NCI-H526 treated with DMSO at 0.1 percent for 48 hours (cell line): Measurements from ENCODE around the gene HSPG2.

Experiments
- DNase-seq: peaks from one replicate; lab custom pipeline; 2025; lab: John Stamatoyannopoulos, UW

The HSPG2 gene

DNA sequence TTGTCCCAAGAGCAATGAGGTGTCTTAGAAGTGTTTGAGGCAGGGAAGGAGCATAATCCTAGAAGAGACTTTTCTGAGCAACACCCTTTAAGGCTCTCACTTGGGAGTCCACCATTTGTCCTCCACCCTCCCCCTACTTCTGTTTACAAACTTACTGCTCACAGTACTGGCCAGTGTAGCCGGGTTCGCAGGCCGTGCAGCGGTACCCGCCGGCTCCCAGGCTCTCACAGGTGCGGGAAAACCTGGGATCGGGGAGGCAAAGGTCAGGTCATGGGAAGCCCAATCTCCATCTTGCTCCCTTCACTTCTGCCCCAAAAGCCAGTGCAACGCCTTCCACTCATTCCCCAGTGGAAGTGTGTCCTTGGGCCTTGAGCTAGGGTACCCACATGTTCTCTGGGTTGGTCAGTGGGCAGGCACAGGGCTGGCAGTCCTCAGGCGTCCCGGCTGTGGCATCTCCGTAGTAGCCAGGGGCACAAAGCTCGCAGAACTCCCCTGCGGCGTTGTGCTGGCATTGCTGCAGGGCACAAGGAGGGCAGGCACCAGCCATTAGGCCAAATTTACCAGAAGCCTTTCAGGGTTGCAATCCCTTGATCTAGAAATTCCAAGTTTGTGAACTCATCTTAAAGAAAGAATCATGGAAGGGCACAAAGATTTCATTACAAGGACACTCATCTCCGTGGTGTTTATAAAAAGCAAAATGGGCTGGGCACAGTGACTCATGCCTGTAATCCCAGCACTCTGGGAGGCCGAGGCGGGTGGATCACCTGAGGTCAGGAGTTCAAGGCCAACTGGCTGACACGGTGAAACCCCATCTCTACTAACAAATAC lies 75.3 kb downstream of the HSPG2 start:
- no peak for DNase-seq

DNA sequence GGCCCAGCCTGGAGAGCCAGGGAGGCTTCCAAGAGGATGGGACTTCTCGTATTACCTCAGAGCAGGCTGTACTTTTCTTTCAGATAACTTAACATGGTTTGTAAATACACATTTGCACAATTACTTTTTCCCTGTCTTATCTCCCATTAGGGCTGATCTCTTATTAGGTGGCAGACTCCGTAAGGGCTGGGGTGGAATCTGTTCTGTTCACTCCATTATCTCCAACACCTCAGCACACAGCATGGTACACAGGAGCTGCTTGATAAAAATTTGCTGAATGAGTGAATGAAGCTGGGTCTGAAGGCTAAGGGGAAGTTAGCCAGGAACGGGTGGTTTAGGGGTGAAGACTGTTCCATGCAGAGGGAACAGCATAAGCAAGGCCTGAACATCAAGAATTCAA lies 76.1 kb downstream of the HSPG2 start:
- no peak for DNase-seq

GRCh38 chr1:21859669-21860179 lies 77.4 kb downstream of the HSPG2 start:
- no peak for DNase-seq

DNA sequence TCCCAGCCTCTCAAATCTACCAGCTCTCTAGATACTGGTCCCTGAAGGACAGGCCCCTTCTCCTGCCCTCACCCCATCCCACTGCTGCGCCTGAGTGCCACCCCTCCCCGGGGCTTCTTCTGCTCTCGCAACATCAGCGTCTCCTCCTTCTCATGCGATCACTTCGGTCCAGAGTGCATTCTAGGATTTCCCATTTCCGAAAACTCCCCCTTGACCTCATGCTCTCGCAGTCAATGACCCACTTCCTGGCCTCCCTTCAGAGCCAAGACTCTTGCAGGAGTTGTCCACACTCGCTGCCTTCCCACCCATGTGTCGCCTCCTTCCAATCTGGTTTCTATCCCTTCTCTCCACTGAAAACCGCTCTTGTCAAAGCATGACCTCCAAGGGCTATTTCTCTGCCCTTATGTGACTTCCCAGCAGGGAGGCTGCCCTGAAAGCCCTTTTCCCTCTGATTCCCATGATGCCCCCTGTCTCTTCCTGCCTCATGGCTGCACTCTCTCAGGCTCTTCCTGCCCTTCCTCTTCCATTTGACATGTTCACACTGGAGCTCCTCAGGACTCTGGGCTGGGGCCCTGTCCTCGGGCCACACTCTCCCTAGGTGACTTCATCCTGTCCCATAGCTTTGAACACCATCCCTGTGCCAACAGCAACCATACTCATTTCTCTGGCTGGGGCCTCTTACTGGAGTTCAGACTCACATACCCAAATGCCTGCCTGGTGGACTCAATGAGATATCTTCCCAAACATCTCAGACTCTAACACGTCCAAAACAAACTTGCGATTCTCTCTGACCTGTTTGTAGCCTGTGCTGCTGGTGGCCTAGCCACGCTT lies 79.1 kb downstream of the HSPG2 start:
- no peak for DNase-seq

- no peak for DNase-seq
Measured at GRCh38 chr1:21857142-21857839, 79.8 kb downstream of the HSPG2 start.

- no peak for DNase-seq
Measured at GRCh38 chr1:21855257-21856096, 81.6 kb downstream of the HSPG2 start.

DNA sequence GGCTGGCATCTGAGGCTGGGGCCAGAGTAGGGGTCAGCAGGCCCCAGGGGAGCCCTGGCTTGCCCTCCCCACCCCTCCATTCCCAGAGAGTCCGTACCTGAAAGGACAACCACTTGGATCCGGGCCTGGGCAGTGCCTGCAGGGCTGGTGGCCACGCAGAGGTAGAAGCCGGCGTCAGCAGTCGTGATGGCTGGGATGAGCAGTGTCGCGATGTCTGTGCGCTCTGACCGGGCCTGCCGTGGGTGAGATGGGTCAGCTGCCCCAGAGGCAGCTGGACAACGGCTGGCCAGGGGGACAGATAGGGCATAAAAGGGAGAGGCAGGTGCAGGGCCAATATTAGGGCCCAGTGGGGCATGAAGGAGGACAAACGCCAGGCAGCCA lies 82.4 kb downstream of the HSPG2 start:
- DNase-seq = no peak

DNA sequence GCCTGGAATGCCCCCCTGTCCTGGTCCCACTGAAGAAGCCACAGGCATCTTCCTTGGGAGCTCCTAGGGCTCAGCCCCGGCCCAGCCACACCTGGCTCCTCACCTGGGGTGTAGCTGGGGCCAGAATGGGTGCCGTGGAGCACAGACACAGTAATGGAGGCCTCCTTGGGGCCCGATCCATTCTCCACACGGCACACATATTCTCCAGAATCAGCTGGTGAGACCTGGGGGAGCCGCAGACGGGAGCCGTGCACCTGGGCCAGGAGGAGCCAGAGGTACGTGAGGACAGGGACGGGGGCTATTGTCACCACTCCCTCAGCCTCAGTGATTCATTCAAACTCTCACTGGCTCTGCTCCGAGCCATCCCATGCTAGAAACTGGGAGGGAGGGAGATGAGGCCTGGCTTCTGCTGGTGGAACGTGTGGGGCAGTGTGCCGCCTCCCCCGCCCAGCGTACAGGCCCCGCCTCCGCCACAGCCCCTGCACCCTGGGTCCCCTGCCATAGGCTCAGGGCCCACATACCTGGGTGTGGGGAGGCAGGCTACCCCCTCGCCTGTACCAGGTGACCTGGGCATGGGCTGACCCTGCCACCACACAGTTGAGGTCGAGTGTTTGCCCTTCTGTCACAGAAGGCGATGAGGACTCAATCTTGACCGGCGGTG lies 82.9 kb downstream of the HSPG2 start:
- no peak for DNase-seq

DNA sequence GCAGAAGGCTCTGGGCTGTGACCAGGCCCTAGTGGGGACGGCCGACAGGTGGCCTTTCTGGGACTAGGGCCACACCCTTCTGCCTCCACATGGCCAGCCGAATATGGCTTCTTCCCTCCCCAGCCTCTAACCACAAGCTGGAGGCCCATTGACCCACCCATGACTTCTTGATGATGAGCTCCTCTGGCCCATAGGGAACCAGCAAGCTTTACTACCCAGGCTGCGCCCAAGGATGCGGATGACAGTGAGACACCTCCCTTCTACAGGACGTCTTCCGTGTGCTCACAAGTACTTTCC lies 84.0 kb downstream of the HSPG2 start:
- no peak for DNase-seq

- DNase-seq = no peak
Measured at GRCh38 chr1:21852282-21853130, 84.6 kb downstream of the HSPG2 start.

GRCh38 chr1:21851430-21852250 lies 85.5 kb downstream of the HSPG2 start:
- DNase-seq = no peak

- DNase-seq = no peak
Measured at GRCh38 chr1:21849909-21850576, 87.1 kb downstream of the HSPG2 start.

- no peak for DNase-seq
Measured at GRCh38 chr1:21848524-21849174, 88.5 kb downstream of the HSPG2 start.

DNA sequence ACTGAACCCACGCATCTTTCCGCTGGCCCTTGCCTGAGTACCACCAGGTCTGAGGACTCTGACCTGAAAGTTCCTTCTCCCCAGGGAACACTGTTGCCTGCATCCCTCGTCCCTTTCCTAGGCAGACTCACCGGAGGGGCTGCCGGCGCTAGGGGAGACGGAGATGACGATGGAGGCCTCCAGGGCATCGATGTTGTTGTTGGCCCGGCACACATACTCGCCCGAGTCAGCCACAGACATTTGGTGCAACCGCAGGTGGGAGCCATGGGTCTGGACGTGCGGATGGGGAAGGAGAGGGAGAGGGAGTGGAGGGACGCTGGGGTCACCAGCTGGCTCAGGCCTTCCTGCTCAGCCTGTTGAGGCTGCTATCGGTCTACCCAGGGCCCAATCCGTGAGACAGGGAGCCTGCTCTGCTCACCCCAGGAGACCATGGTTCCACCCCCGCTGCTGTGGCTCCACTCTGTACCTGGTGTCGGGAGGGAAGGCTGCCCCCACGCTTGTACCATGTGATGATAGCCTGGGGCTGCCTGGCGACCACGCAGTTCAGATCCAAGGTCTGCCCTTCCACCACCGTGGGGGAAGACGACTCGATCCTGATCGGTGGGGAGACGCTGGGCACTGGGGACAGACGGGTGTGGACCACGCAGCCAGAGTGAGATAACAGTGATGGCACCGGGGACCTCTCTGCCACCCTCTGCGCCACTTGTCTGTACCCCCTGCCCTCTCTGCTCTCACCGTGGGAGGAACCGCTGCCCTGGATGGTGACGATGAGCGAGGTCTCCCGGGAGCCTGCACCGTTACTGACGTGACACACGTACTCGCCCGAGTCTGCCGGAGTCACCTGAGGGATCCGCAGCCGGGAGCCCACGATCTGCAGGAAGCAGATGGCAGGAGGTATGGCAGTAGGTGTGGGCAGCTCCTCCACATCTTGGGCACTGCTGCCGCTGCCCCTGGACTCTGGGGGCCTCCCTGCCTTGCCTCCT lies 89.6 kb downstream of the HSPG2 start:
- DNase-seq = no peak

GRCh38 chr1:21845646-21846641 lies 91.2 kb downstream of the HSPG2 start:
- no peak for DNase-seq

GRCh38 chr1:21843996-21844395 lies 93.1 kb downstream of the HSPG2 start:
- no peak for DNase-seq
